Measurements from ENCODE around the gene MEST. TPM values are rescaled to one million over a fixed set of nuclear protein-coding genes. Genes with fewer than 3 reads are reported as not detected.

MEST gene
- total and polyA plus RNA-seq, 2 donors (not counting 1 experiment from before 2014, with no cell fraction given) = 2.5 to 6.6 TPM

DNA sequence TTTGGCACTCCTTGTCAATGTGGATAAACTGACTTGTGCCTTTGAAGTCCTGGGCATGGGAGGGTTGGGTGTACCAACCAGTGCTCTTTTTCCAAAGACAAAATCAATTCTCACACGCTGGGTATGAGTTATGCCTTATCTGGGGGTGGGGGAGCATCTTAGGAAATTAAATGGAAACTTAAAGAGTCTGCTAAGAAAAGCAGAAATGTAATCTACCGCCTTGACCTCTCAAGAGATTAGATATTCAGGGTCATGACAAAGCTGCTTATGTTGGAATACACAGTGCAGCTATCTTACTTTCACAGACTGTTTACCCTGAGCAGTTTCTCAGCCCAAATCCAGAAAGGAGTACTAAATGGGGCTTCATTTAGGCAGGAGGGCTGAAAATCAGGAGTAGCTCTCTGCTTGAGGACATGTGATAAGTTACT is 2.6 kb downstream of the MEST start:
- Histone ChIP-seq H4K20me1 (ENCODE audit: control insufficient read depth, insufficient read depth, low read length, poor library complexity, severe bottlenecking) (no peaks in the 10 kb centered on the region), H3K36me3 (replicated peaks in 1 of 2; ENCODE audit: control extremely low read depth in 1 of 2, control insufficient read depth in 1 of 2, extremely low read depth in 1 of 2, insufficient read depth in 2 of 2, low read length in 1 of 2) (no peaks in the 10 kb centered on the region), H3K27me3 (replicated peaks in 1 of 4; ENCODE audit: control extremely low read depth in 1 of 4, control insufficient read depth in 3 of 4, insufficient read depth in 4 of 4, low read length in 3 of 4) (peaks cover 0 to 31% (median 8%) of the 10 kb centered on the region in 4 experiments), H3K4me2 (replicated peaks; ENCODE audit: low read depth, low read length, poor library complexity, severe bottlenecking) (no peak overlapping the region), H3K4me3 (ENCODE audit: control extremely low read depth in 1 of 5, extremely low read depth in 1 of 5, insufficient read depth in 1 of 5, low read depth in 2 of 5, low read length in 4 of 5) (no peak overlapping the region), H3K9ac (ENCODE audit: low read length) (no peak overlapping the region), H2AFZ (ENCODE audit: insufficient read depth, low read depth, low read length, poor library complexity, severe bottlenecking) (no peak overlapping the region), H3K4me1 (ENCODE audit: control insufficient read depth in 2 of 2, insufficient read depth in 2 of 2, low read length in 2 of 2) (peaks cover 24 to 26% of the 10 kb centered on the region in 2 donors), H3K9me3 (ENCODE audit: control extremely low read depth in 1 of 3, control insufficient read depth in 2 of 3, insufficient read depth in 1 of 3, low read length in 2 of 3) (peaks cover 0 to 18% (median 0%) of the 10 kb centered on the region in 3 donors), H3K79me2 (ENCODE audit: control insufficient read depth, insufficient read depth, low read length) (no peaks in the 10 kb centered on the region), H3K27ac (ENCODE audit: low read length in 2 of 2) (no peak overlapping the region)
- no CpG with 5 or more reads among the region's 2 CpGs for WGBS (ENCODE audit: insufficient coverage)
- no peaks in the 10 kb centered on the region for H3K9me3 Mint-ChIP-seq (ENCODE audit: insufficient read depth)
- POLR2A ChIA-PET = no interaction called here
- no peak for ATAC-seq (ENCODE audit: low read depth)
- intact Hi-C loops (cut with micrococcal nuclease) = no loop called here
- peaks cover 23% of the 10 kb centered on the region for H3K27me3 Mint-ChIP-seq
- peaks cover 19% of the 10 kb centered on the region for H3K4me1 Mint-ChIP-seq
- no peak overlapping the region for H3K4me3 Mint-ChIP-seq
- DNase-seq = no peak
- no peak overlapping the region for H3K27ac Mint-ChIP-seq
- CTCF ChIA-PET = no interaction called here
- no peak for TF ChIP-seq EZH2 (IDR thresholded peaks at IDR 0.05; ENCODE audit: borderline replicate concordance, insufficient read depth, low read depth, low read length, poor library complexity, severe bottlenecking)
- TF ChIP-seq, protein P1, sequence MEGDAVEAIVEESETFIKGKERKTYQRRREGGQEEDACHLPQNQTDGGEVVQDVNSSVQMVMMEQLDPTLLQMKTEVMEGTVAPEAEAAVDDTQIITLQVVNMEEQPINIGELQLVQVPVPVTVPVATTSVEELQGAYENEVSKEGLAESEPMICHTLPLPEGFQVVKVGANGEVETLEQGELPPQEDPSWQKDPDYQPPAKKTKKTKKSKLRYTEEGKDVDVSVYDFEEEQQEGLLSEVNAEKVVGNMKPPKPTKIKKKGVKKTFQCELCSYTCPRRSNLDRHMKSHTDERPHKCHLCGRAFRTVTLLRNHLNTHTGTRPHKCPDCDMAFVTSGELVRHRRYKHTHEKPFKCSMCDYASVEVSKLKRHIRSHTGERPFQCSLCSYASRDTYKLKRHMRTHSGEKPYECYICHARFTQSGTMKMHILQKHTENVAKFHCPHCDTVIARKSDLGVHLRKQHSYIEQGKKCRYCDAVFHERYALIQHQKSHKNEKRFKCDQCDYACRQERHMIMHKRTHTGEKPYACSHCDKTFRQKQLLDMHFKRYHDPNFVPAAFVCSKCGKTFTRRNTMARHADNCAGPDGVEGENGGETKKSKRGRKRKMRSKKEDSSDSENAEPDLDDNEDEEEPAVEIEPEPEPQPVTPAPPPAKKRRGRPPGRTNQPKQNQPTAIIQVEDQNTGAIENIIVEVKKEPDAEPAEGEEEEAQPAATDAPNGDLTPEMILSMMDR (IDR thresholded peaks at IDR 0.05) = no peak

DNA sequence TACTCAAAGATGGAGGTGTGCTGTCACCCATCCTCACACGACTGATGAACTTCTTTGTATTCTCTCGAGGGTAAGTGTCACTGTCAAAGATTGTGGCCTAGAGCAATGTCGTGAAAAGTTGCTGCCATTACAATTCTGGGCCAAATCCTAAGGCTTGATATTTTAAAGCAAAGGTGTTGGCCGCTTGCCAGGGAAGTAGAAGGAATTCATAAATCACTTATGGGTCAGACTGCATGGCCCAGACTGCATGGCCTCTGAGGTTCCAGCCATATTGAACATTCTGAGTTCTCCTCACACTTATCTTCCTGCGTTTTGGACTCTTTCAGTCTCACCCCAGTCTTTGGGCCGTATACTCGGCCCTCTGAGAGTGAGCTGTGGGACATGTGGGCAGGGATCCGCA is 8.6 kb downstream of the MEST start:
- Histone ChIP-seq H3K27me3 (replicated peaks in 1 of 4; ENCODE audit: control extremely low read depth in 1 of 4, control insufficient read depth in 3 of 4, insufficient read depth in 4 of 4, low read length in 3 of 4) (no peaks in the 10 kb centered on the region), H3K36me3 (replicated peaks in 1 of 2; ENCODE audit: control extremely low read depth in 1 of 2, control insufficient read depth in 1 of 2, extremely low read depth in 1 of 2, insufficient read depth in 2 of 2, low read length in 1 of 2) (peaks cover 12 to 13% of the 10 kb centered on the region in 2 experiments), H3K4me2 (replicated peaks; ENCODE audit: low read depth, low read length, poor library complexity, severe bottlenecking) (no peak overlapping the region), H2AFZ (ENCODE audit: insufficient read depth, low read depth, low read length, poor library complexity, severe bottlenecking) (no peak overlapping the region), H4K20me1 (ENCODE audit: control insufficient read depth, insufficient read depth, low read length, poor library complexity, severe bottlenecking) (no peaks in the 10 kb centered on the region), H3K9me3 (ENCODE audit: control extremely low read depth in 1 of 3, control insufficient read depth in 2 of 3, insufficient read depth in 1 of 3, low read length in 2 of 3) (no peaks in the 10 kb centered on the region), H3K4me1 (ENCODE audit: control insufficient read depth in 2 of 2, insufficient read depth in 2 of 2, low read length in 2 of 2) (no peaks in the 10 kb centered on the region), H3K79me2 (ENCODE audit: control insufficient read depth, insufficient read depth, low read length) (no peaks in the 10 kb centered on the region), H3K9ac (ENCODE audit: low read length) (no peak overlapping the region), H3K4me3 (ENCODE audit: control extremely low read depth in 1 of 5, extremely low read depth in 1 of 5, insufficient read depth in 1 of 5, low read depth in 2 of 5, low read length in 4 of 5) (no peak overlapping the region), H3K27ac (ENCODE audit: low read length in 2 of 2) (no peak overlapping the region)
- Mint-ChIP-seq H3K4me1 (no peaks in the 10 kb centered on the region), H3K27me3 (no peaks in the 10 kb centered on the region), H3K4me3 (no peak overlapping the region), H3K27ac (no peak overlapping the region), H3K9me3 (ENCODE audit: insufficient read depth) (no peaks in the 10 kb centered on the region)
- 93% methylated on average over 7 of the region's 8 CpGs for WGBS (ENCODE audit: insufficient coverage)
- ATAC-seq (ENCODE audit: low read depth) (no peak), DNase-seq (no peak)
- CTCF ChIA-PET = no interaction called here
- POLR2A ChIA-PET = interaction anchor here (0.6 kb wide), 1 partner anchor 790 kb away, joined by 3 read pairs; no protein-coding TSS in a partner anchor
- TF ChIP-seq, protein P1 (IDR thresholded peaks at IDR 0.05) = no peak
- TF ChIP-seq EZH2 (IDR thresholded peaks at IDR 0.05; ENCODE audit: borderline replicate concordance, insufficient read depth, low read depth, low read length, poor library complexity, severe bottlenecking) = no peak
- intact Hi-C loops (cut with micrococcal nuclease) = no loop called here

Measured in B cell (primary cell).